Memory B cell (primary cell): ENCODE results near the gene CDK17.
"Not testable (repeated sequence)": the region's sequence is repeated elsewhere in the genome, so short reads cannot be mapped to it uniquely, and the experiment has no call there.

Source experiments
- ATAC-seq: fragments of 150-1000 bp; cut with Tn5 transposase; 2 replicates; pipeline ENCODE4 v1.10.0; 2021; ENCODE audit warnings: low read depth, mild to moderate bottlenecking, moderate library complexity
- DNase-seq, 2 donors: peaks; one replicate each; pipeline ENCODE4 v3.0.0; 2022; ENCODE audit warnings: low spot score in 2 of 2
- H3K27ac Mint-ChIP-seq: one replicate; pipeline ENCODE4 v1.8.0; 2022; ENCODE audit warnings: mild to moderate bottlenecking, moderate library complexity, mixed read lengths
- H3K27me3 Mint-ChIP-seq: one replicate; pipeline ENCODE4 v1.8.0; 2022; ENCODE audit warnings: mixed read lengths
- H3K36me3 Mint-ChIP-seq: one replicate; pipeline ENCODE4 v1.8.0; 2022; ENCODE audit warnings: mild to moderate bottlenecking, mixed read lengths
- H3K4me1 Mint-ChIP-seq: one replicate; pipeline ENCODE4 v1.8.0; 2022; ENCODE audit warnings: mixed read lengths
- H3K4me3 Mint-ChIP-seq: one replicate; pipeline ENCODE4 v1.8.0; 2022; ENCODE audit warnings: mild to moderate bottlenecking, moderate library complexity, mixed read lengths
- H3K9me3 Mint-ChIP-seq: one replicate; pipeline ENCODE4 v1.8.0; 2022; ENCODE audit warnings: mixed read lengths

The CDK17 gene

DNA sequence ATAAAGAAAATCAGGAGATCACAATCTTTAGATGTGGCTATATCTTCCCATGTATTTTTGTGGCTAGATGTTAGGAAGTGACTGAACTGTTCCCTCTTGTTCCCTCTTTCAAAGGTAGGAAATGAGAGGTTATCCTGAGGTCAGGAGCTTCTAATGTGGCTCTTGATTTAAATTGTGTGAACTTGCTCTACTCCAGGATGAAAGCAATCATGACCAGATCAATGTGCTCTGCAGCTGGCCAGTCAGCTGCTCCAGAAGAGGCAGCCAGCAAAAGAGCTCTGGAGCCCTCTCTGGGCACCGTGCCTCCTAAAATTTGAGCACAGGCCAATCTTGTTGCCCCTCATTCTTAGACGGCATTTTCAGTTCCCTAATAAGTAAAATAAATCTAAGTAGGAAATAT lies 32.0 kb downstream of the CDK17 start:
- Mint-ChIP-seq H3K27me3 (no peaks in the 10 kb centered on the region), H3K4me3 (no peak overlapping the region), H3K9me3 (no peaks in the 10 kb centered on the region)

DNA sequence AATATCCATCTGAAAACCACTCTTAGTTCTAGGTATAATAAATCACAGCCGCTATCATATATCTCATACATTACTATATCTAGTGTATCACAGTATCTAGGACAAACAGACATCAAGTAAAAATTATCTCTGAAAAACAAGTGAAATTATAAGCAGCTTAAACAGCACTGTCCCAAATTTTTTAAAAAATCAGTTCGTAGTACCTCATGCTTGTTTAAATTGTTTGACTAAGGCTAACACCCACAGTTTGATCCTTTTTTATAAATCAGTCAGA lies 33.9 kb downstream of the CDK17 start:
- no peak for ATAC-seq
- Mint-ChIP-seq H3K9me3 (no peaks in the 10 kb centered on the region), H3K27ac (no peak overlapping the region), H3K36me3 (peaks cover 2% of the 10 kb centered on the region), H3K4me1 (peaks cover 29% of the 10 kb centered on the region), H3K4me3 (no peak overlapping the region), H3K27me3 (no peaks in the 10 kb centered on the region)
- no peak for DNase-seq

More for the DNA sequence above, 32.0 kb downstream of the CDK17 start:
- Mint-ChIP-seq H3K4me1 (peaks cover 39% of the 10 kb centered on the region), H3K27ac (peak overlapping the region; percentile 70), H3K36me3 (peaks cover 2% of the 10 kb centered on the region)
- DNase-seq (no peak), ATAC-seq (no peak)

DNA sequence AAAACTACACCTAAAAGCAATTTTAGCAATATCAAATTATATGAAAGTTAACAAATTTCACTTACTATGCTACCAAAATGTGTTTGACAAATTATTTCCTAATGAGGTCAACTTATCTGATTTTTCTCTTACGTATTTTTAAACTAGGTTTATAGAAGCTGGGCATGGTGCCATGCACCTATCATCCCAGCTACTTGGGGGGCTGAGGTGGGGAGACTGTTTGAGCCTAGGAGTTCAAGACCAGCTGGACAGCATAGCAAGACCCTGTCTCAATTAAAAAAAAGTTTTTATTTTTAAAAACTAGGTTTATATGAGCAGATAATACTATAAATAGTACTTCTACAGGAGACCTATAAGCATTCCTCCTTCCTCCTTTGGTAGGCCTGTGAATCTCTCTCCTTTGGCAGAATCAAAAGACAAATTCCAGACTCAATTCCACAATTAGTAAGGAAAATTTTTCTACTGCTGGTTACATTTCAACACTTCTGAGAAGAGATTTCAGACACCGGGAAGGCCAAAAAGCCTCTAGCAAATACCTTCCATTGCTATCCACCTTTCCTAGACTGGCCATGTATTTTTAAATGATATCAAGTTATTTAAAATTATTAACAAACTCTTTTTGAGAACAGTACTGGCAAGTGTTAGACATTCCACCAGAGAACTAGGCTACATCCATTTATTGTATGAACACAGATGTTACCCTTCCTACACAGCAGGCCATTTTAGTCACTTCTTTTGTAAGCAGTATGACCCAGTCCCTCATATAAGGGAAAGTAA lies 34.4 kb downstream of the CDK17 start:
- H3K4me3 Mint-ChIP-seq: no peak overlapping the region
- no peak for ATAC-seq
- H3K27me3 Mint-ChIP-seq: no peaks in the 10 kb centered on the region
- H3K36me3 Mint-ChIP-seq: peaks cover 3% of the 10 kb centered on the region
- no peak for DNase-seq
- H3K27ac Mint-ChIP-seq: no peak overlapping the region
- peaks cover 34% of the 10 kb centered on the region for H3K4me1 Mint-ChIP-seq
- H3K9me3 Mint-ChIP-seq: no peaks in the 10 kb centered on the region

DNA sequence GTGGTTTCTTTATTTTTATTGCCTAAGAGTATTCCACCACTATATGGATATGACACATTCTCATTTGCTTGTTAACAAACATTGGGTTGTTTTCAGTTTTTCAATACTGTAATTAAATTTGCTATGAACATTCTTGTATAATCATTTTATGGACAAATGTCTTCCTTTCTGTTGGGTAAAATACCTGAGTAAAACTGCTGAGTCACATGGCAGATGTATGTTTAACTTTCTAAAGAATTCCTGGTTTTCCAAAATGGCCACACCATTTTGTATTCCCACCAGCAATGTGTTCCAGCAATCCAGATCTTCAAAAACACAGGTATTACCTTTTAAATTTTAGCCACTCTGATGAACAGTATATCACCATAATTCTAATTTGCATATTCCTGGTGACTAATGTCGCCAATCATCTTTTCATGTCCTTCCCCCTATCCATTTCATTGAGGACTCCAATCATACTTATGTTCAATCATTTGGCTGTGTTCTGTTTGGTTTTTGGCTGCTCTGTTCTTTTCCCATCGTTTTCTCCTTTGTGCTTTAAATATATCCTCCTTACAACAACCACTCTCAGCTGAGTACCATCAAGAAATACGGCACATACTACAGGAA lies 36.0 kb downstream of the CDK17 start:
- no peak overlapping the region for H3K4me3 Mint-ChIP-seq
- ATAC-seq: no peak
- H3K4me1 Mint-ChIP-seq: peaks cover 36% of the 10 kb centered on the region

DNA sequence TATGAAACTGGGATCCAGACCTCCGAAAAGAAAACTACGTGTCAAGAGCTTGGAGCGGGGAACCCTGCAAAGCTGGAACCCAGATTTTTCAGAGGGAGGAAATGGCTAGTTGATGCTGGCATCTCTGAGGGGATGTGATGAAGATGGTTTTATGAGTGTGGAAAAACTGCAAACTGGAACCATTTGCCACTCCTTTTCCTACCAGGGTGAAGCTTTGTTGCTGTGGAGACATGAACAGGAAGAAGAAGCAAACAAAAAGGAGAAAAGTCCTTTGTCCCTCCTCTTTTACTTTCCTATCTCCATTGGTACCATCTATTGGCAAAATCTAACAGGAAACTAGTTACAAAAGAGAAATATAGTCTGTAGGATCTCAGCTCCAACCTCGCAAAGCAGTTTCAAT lies 39.2 kb downstream of the CDK17 start:
- no peak for ATAC-seq
- Mint-ChIP-seq H3K4me3 (no peak overlapping the region), H3K27ac (no peak overlapping the region), H3K9me3 (no peaks in the 10 kb centered on the region), H3K27me3 (no peaks in the 10 kb centered on the region), H3K36me3 (peaks cover 6% of the 10 kb centered on the region), H3K4me1 (peaks cover 24% of the 10 kb centered on the region)
- no peak for DNase-seq

More for the DNA sequence above, 36.0 kb downstream of the CDK17 start:
- Mint-ChIP-seq H3K27me3 (no peaks in the 10 kb centered on the region), H3K9me3 (no peaks in the 10 kb centered on the region), H3K36me3 (peaks cover 6% of the 10 kb centered on the region), H3K27ac (no peak overlapping the region)
- no peak for DNase-seq

DNA sequence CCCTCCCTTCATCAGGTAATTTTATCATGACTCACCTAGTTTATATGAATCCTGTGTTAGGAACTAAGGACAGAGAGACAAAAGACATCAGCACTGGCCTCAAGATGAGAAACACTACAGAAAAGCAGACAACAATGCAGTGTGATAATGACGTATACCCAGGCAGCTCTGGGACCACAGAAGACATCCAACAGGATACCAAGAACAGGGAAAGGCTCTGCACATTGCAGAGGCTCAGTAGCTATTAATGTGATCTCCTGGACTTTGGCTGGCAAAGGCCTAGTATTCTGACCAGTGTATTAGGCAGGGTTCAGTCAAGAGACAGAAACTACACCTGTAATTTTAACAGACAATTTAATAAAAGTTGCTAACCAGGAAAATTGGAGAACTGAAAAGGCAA lies 39.7 kb downstream of the CDK17 start:
- H3K36me3 Mint-ChIP-seq: peaks cover 6% of the 10 kb centered on the region
- H3K4me1 Mint-ChIP-seq: peaks cover 21% of the 10 kb centered on the region
- H3K9me3 Mint-ChIP-seq: no peaks in the 10 kb centered on the region
- ATAC-seq (no peak), DNase-seq (no peak)
- H3K4me3 Mint-ChIP-seq: no peak overlapping the region
- no peak overlapping the region for H3K27ac Mint-ChIP-seq
- H3K27me3 Mint-ChIP-seq: no peaks in the 10 kb centered on the region

DNA sequence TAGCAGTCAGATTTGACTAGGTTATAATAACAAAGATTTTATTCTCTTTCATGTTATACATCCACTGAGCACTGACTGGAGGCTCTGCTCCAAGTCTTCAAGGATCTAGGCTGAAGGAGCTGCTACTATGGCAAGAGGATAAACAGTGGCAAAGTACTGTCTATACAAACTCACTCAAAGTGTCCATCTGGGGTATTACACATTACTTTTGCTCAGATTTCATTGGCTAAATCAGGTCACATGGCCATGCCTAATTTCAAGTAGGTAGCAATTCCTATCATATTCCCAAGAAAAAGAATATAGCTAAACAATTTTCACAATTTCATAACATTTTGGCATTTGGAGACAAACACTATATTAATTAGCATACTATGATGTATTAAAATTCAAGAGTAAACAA lies 40.9 kb downstream of the CDK17 start:
- Mint-ChIP-seq H3K27ac (no peak overlapping the region), H3K9me3 (no peaks in the 10 kb centered on the region), H3K27me3 (no peaks in the 10 kb centered on the region), H3K4me1 (peaks cover 25% of the 10 kb centered on the region), H3K36me3 (peaks cover 4% of the 10 kb centered on the region), H3K4me3 (no peak overlapping the region)
- no peak for DNase-seq
- no peak for ATAC-seq

DNA sequence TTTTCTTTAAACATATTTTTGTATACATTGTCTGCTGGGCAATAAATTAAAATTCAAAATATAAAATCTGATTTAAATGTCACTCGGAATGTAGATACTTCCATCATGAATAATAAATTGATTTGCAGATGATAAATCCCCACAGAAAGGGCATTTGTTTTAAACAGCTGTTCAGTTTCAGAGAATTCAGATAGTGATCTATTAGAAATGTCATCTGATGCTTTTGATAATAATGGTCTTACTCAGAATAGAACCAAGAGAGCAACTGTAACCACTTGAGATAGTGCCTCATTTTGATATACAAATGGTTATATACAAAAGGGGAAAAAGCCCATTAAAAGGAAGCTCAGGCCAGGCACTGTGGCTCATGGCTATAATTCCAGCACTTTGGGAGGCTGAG lies 43.4 kb downstream of the CDK17 start:
- Mint-ChIP-seq H3K36me3 (peaks cover 4% of the 10 kb centered on the region), H3K4me3 (no peak overlapping the region), H3K4me1 (peaks cover 33% of the 10 kb centered on the region), H3K9me3 (no peaks in the 10 kb centered on the region), H3K27me3 (no peaks in the 10 kb centered on the region), H3K27ac (peak overlapping the region; percentile 24)
- ATAC-seq (no peak), DNase-seq (no peak)

DNA sequence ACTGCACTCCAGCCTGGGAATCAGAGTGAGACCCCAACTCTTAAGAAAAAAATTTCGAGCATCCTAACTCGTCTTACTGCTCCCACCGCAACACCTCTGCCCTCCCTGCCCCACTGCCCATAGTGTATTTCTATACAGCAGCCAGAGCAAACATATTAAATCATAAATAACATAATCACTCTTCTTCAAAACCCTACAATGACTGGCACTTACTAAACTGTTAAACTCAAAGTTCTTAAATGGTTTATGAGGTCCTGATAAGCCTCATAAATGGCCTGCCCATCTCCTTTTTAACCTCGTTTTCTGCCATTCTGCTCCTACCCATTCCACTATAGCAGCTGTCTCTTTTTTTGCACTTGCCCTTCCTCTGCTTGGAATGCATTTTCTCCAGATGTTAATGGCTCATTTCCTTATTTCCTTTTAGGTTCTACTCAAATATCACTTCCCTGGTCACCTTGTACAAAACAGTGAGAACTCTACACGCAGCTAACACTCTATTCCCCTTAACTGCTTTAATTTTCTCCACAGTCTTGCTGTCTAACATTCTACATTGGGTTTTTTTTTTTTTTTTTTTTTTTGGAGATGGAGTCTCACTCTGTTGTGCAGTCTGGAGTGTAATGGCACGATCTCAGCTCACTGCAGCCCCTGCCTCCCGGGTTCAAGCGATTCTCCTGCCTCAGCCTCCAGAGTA lies 45.2 kb downstream of the CDK17 start:
- no peak for ATAC-seq
- H3K4me1 Mint-ChIP-seq: peaks cover 34% of the 10 kb centered on the region
- H3K27ac Mint-ChIP-seq: no peak overlapping the region

DNA sequence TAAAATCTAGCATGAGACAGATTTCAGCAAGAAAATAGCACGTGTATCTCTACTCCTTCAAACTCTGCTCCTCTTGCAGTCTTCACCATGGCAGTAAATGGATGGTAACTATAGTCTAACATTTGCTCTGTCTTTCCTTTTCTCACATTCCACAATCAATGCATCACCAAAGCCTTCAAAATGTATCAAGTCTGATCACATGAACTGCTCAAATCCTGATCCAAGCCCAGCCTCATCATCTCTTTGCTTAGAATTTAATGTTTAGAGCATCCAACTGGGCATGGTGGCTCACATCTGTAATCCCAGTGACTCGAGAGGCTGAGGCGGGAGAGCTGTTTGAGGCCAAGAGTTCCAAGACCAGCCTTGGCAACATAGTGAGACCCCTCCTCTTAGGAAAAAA lies 45.9 kb downstream of the CDK17 start:
- ATAC-seq (no peak), DNase-seq (no peak)
- H3K27ac Mint-ChIP-seq: peak overlapping the region; percentile 2
- H3K4me1 Mint-ChIP-seq: peaks cover 31% of the 10 kb centered on the region
- H3K4me3 Mint-ChIP-seq: no peak overlapping the region
- no peaks in the 10 kb centered on the region for H3K36me3 Mint-ChIP-seq
- no peaks in the 10 kb centered on the region for H3K9me3 Mint-ChIP-seq
- no peaks in the 10 kb centered on the region for H3K27me3 Mint-ChIP-seq

More for the DNA sequence above, 45.2 kb downstream of the CDK17 start:
- Mint-ChIP-seq H3K9me3 (no peaks in the 10 kb centered on the region), H3K4me3 (no peak overlapping the region), H3K36me3 (peaks cover 1% of the 10 kb centered on the region), H3K27me3 (no peaks in the 10 kb centered on the region)
- no peak for DNase-seq

DNA sequence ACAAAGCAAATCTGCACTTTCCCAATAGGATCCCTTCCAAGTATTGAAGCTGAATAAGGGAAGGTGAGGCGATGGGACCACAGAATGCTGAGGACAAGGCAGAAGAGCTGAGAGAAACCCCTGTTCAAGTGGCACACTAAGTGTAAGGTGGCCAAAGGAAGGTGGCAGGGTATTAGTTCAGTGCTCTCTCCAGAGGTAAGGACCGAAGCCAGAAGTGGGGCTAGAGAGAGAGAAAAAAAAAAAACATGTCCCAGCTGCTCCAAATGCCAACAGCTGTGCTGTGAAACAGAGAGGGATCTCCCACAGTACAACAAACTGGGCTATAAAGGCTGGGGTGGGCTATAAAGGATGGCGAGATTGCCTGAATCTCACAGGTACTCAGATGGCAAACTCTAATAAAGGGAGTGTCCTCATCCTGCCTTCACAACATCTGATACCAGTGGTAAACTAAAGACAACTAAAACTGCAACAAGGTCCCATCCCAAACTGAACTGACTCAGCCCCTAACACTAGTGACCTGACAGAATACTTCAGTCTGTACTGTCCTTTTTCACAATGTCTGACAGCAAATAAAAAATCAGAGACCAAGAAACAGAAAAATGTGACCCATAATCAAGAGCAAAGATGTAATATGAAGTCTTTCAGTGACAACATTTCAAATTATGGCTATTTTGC lies 47.9 kb downstream of the CDK17 start:
- Mint-ChIP-seq H3K4me1 (peaks cover 42% of the 10 kb centered on the region), H3K27ac (peak overlapping the region; percentile 41), H3K27me3 (no peaks in the 10 kb centered on the region), H3K36me3 (no peaks in the 10 kb centered on the region), H3K9me3 (no peaks in the 10 kb centered on the region), H3K4me3 (no peak overlapping the region)
- peak; percentile 37 for ATAC-seq
- no peak for DNase-seq

DNA sequence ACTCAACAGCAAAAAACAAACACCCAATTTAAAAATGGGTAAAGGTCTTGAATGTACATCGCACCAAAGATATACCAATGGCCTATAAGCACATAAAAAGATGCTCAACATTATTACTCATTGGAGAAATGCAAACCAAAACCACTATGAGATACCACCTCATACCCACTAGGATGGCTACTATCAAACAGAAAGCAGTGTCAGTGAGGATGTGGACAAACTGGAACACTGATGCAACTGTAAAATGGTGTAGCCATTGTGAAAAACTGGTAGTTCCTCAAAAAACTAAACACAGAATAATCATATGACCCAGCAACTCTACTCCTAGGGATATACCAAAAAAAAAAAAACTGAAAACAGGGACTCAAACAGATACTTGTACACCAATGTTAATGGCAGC lies 49.3 kb downstream of the CDK17 start:
- Mint-ChIP-seq H3K27ac (peak overlapping the region; percentile 13), H3K9me3 (no peaks in the 10 kb centered on the region), H3K36me3 (no peaks in the 10 kb centered on the region), H3K4me1 (peaks cover 49% of the 10 kb centered on the region), H3K27me3 (no peaks in the 10 kb centered on the region), H3K4me3 (no peak overlapping the region)
- no peak for DNase-seq
- peak; percentile 31 for ATAC-seq

DNA sequence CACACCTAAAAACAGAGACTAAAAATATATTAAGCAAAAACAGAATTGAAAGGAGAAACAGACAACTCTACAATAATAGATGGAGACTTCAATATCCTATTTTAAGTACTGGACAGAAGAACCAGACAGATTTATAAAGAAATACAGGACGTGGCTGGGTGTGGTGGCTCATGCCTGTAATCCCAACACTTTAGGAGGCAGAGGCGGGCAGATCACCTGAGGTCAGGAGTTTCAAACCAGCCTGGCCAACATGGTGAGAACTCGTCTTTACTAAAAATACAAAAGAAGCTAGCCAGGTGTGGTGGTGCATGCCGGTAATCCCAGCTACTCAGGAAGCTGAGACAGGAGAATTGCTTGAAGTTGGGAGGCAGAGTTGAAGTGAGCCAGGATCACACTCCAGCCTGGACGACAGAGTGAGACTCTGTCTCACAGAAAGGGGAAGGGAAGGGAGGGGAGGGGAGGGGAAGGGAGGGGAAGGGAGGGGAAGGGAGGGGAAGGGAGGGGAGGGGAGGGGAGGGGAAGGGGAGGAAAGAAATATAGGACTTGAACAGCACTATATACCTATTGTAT lies 53.0 kb downstream of the CDK17 start:
- H3K9me3 Mint-ChIP-seq: peaks cover 6% of the 10 kb centered on the region
- no peaks in the 10 kb centered on the region for H3K27me3 Mint-ChIP-seq
- H3K36me3 Mint-ChIP-seq: peaks cover 23% of the 10 kb centered on the region
- ATAC-seq: no peak
- peaks cover 47% of the 10 kb centered on the region for H3K4me1 Mint-ChIP-seq
- H3K4me3 Mint-ChIP-seq: peak overlapping the region; percentile 71
- no peak for DNase-seq
- H3K27ac Mint-ChIP-seq: peak overlapping the region; percentile 76

DNA sequence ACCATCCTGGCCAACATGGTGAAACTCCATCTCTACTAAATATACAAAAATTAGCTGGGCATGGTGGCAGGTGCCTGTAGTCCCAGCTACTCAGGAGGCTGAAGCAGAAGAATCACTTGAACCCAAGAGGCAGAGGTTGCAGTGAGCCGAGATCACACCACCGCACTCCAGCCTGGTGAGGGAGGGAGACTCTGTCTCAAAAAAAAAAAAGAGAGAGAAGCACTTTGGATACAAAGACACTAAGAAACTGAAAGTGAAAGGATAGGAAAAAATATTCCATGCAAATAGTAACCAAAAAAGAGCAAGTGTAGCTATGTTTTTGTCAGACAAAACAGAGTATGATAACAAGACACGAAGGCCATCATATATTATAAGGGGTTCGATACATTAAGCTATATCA lies 53.5 kb downstream of the CDK17 start:
- Mint-ChIP-seq H3K4me3 (peak overlapping the region; percentile 71), H3K36me3 (peaks cover 23% of the 10 kb centered on the region), H3K4me1 (peaks cover 42% of the 10 kb centered on the region), H3K27ac (peak overlapping the region; percentile 76)
- not testable (repeated sequence) for H3K27me3 Mint-ChIP-seq, H3K9me3 Mint-ChIP-seq, DNase-seq
- peak; percentile 49 for ATAC-seq
